ENCODE measurements around the gene HRH3.

DNA sequence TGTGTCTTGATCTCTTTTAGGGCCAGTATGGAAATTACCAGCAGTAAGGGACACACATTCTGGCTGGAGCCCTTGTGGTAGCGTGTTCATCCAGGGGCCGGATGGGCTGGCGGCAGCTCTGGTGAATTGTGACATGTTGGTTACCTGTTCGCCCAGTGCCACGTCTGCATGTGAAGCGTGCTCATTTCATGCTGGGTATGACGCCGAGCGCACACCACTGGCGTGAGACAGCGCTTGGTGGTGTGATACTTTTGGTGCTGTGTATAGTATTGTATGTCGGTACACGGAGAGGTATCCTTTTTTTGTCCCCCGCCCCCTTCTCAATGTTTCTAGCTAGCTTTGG, 40.9 kb downstream of the HRH3 start:
- TF ChIP-seq, protein P1, sequence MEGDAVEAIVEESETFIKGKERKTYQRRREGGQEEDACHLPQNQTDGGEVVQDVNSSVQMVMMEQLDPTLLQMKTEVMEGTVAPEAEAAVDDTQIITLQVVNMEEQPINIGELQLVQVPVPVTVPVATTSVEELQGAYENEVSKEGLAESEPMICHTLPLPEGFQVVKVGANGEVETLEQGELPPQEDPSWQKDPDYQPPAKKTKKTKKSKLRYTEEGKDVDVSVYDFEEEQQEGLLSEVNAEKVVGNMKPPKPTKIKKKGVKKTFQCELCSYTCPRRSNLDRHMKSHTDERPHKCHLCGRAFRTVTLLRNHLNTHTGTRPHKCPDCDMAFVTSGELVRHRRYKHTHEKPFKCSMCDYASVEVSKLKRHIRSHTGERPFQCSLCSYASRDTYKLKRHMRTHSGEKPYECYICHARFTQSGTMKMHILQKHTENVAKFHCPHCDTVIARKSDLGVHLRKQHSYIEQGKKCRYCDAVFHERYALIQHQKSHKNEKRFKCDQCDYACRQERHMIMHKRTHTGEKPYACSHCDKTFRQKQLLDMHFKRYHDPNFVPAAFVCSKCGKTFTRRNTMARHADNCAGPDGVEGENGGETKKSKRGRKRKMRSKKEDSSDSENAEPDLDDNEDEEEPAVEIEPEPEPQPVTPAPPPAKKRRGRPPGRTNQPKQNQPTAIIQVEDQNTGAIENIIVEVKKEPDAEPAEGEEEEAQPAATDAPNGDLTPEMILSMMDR (IDR thresholded peaks at IDR 0.05) = no peak
- TF ChIP-seq EZH2 (IDR thresholded peaks at IDR 0.05; ENCODE audit: borderline replicate concordance, insufficient read depth, low read depth, low read length, poor library complexity, severe bottlenecking) = no peak

Measured in B cell (primary cell).